ENCODE results near the gene ARID5A.

Gene ARID5A

GRCh38 chr2:96520231-96520630, 16.3 kb upstream of the ARID5A start:
- no peaks in the 10 kb centered on the region for H3K36me3 ChIP-seq (ENCODE audit: low read depth)
- no peaks in the 10 kb centered on the region for H3K27me3 ChIP-seq (ENCODE audit: insufficient read depth, poor library complexity, severe bottlenecking)
- H3K4me1 ChIP-seq (ENCODE audit: insufficient read depth, poor library complexity, severe bottlenecking): no peaks in the 10 kb centered on the region
- ATAC-seq (ENCODE audit: low read depth) (no peak), DNase-seq (ENCODE audit: low spot score) (no peak)
- no peak overlapping the region for H3K27ac ChIP-seq (ENCODE audit: poor library complexity, severe bottlenecking)
- no peak overlapping the region for H3K4me3 ChIP-seq (ENCODE audit: severe bottlenecking)
- H3K9me3 ChIP-seq (ENCODE audit: severe bottlenecking): peaks cover 3% of the 10 kb centered on the region
- no peak for TF ChIP-seq CTCF (IDR thresholded peaks at IDR 0.05; ENCODE audit: poor library complexity, severe bottlenecking)

- TF ChIP-seq CTCF (IDR thresholded peaks at IDR 0.05; ENCODE audit: poor library complexity, severe bottlenecking): no peak
Observed at GRCh38 chr2:96520697-96521096, 15.9 kb upstream of the ARID5A start.

GRCh38 chr2:96521219-96521618, 15.3 kb upstream of the ARID5A start:
- H3K27ac ChIP-seq (ENCODE audit: poor library complexity, severe bottlenecking): no peak overlapping the region
- H3K27me3 ChIP-seq (ENCODE audit: insufficient read depth, poor library complexity, severe bottlenecking): no peaks in the 10 kb centered on the region
- no peak for ATAC-seq (ENCODE audit: low read depth)
- DNase-seq (ENCODE audit: low spot score): no peak
- no peak for TF ChIP-seq CTCF (IDR thresholded peaks at IDR 0.05; ENCODE audit: poor library complexity, severe bottlenecking)
- H3K4me3 ChIP-seq (ENCODE audit: severe bottlenecking): no peak overlapping the region
- H3K4me1 ChIP-seq (ENCODE audit: insufficient read depth, poor library complexity, severe bottlenecking): no peaks in the 10 kb centered on the region
- peaks cover 3% of the 10 kb centered on the region for H3K9me3 ChIP-seq (ENCODE audit: severe bottlenecking)
- no peaks in the 10 kb centered on the region for H3K36me3 ChIP-seq (ENCODE audit: low read depth)

More at GRCh38 chr2:96520697-96521096, 15.9 kb upstream of the ARID5A start:
- Histone ChIP-seq H3K4me3 (ENCODE audit: severe bottlenecking) (no peak overlapping the region), H3K27ac (ENCODE audit: poor library complexity, severe bottlenecking) (no peak overlapping the region), H3K9me3 (ENCODE audit: severe bottlenecking) (peaks cover 3% of the 10 kb centered on the region), H3K4me1 (ENCODE audit: insufficient read depth, poor library complexity, severe bottlenecking) (no peaks in the 10 kb centered on the region), H3K27me3 (ENCODE audit: insufficient read depth, poor library complexity, severe bottlenecking) (no peaks in the 10 kb centered on the region), H3K36me3 (ENCODE audit: low read depth) (no peaks in the 10 kb centered on the region)
- no peak for ATAC-seq (ENCODE audit: low read depth)
- no peak for DNase-seq (ENCODE audit: low spot score)

GRCh38 chr2:96522304-96523203, 14.0 kb upstream of the ARID5A start:
- Histone ChIP-seq H3K27ac (ENCODE audit: poor library complexity, severe bottlenecking) (no peak overlapping the region), H3K27me3 (ENCODE audit: insufficient read depth, poor library complexity, severe bottlenecking) (no peaks in the 10 kb centered on the region), H3K4me1 (ENCODE audit: insufficient read depth, poor library complexity, severe bottlenecking) (no peaks in the 10 kb centered on the region), H3K36me3 (ENCODE audit: low read depth) (no peaks in the 10 kb centered on the region), H3K4me3 (ENCODE audit: severe bottlenecking) (no peak overlapping the region), H3K9me3 (ENCODE audit: severe bottlenecking) (no peaks in the 10 kb centered on the region)
- ATAC-seq (ENCODE audit: low read depth) (no peak), DNase-seq (ENCODE audit: low spot score) (no peak)
- no peak for TF ChIP-seq CTCF (IDR thresholded peaks at IDR 0.05; ENCODE audit: poor library complexity, severe bottlenecking)
